ENCODE data around the gene CHEK2. TPM values are rescaled to one million over a fixed set of nuclear protein-coding genes. Genes with fewer than 3 reads are reported as not detected.

CHEK2 gene
- total and polyA plus RNA-seq, 2 of the 4 experiments (the other 2 are of a cell fraction): 9.9 to 16.1 TPM

DNA sequence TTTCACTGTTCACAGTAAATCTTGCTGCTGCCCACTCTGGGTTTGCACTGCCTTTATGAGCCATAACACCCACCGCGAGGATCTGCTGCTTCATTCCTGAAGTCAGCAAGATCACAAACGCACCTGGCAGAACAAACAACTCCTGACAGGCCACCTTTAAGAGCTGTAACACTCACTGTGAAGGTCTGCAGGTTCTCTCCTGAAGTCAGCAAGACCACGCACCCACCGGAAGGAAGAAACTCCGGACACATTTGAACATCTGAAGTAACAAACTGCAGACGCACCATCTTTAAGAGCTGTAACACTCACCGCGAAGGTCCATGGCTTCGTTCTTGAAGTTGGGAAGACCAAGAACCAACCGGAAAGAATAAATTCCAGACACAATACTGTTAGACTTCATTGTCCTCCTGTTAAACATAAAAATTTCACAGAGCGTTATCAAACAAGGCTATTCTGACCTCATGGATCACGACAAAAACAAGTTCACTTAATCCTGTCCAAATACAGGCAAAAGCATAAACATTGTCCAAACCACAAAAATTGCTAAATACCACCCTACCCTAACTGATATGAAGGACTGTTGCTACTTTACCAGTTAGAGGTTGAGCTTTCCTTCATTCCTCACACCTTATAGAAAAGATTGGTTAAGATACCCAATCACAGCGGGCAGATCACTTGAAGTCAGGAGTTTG is 27.9 kb upstream of the CHEK2 start:
- H3K23ac ChIP-seq (ENCODE audit: low read depth, low read length): no peak overlapping the region
- no peak overlapping the region for H3K4me2 ChIP-seq (ENCODE audit: low read depth, low read length)
- no peak overlapping the region for H2AK5ac ChIP-seq (ENCODE audit: low read depth, low read length)
- H2AFZ ChIP-seq (replicated peaks; ENCODE audit: low read length, poor library complexity): no peak overlapping the region
- H4K5ac ChIP-seq (ENCODE audit: low read depth, low read length): no peak overlapping the region
- H3K4ac ChIP-seq (ENCODE audit: low read depth, low read length): no peak overlapping the region
- ATAC-seq (ENCODE audit: low read depth) (no peak), DNase-seq (no peak)
- no peak for TF ChIP-seq SMC3 (IDR thresholded peaks at IDR 0.05; ENCODE audit: low read depth, low read length)
- no peak for TF ChIP-seq CEBPB (IDR thresholded peaks at IDR 0.05; ENCODE audit: low read depth, low read length)
- TF ChIP-seq CTCF (conservative IDR thresholded peaks at IDR 0.05; ENCODE audit: low read depth, low read length): no peak
- no peak for TF ChIP-seq NFE2L2 (IDR thresholded peaks at IDR 0.05; ENCODE audit: low read depth, low read length)
- no peak for TF ChIP-seq MAFK (IDR thresholded peaks at IDR 0.05; ENCODE audit: low read depth, low read length)
- TF ChIP-seq RFX5 (IDR thresholded peaks at IDR 0.05; ENCODE audit: low read depth, low read length): no peak
- H2BK20ac ChIP-seq (ENCODE audit: low read depth, low read length): no peak overlapping the region
- H3K4me1 ChIP-seq (ENCODE audit: control insufficient read depth, insufficient read depth, low read length): no peaks in the 10 kb centered on the region
- no peak overlapping the region for H3K4me3 ChIP-seq (ENCODE audit: insufficient read depth, low read depth, low read length)
- ChIA-PET POLR2A (ENCODE audit: unreplicated experiment) (no interaction called here), CTCF (no interaction called here)
- dilution Hi-C loops (cut with HindIII; ENCODE audit: low sequenced_read_pairs, unreplicated experiment) (no loop called here), in situ Hi-C loops (cut with MboI; ENCODE audit: low sequenced_read_pairs) (no loop called here), intact Hi-C loops (cut with micrococcal nuclease) (loop anchor here (5.0 kb wide), 3 partner anchors 57 to 162 kb away; partner anchors contain the start of gene TTC28)
- H3K9me1 ChIP-seq (ENCODE audit: insufficient read depth, low read length): peaks cover 3% of the 10 kb centered on the region; the same call in 1 of the 2 replicates
- no peak overlapping the region for H4K8ac ChIP-seq (ENCODE audit: low read depth in 2 of 2, low read length in 2 of 2)
- no peak overlapping the region for H3K56ac ChIP-seq (ENCODE audit: extremely low read depth, insufficient read depth, low read length)
- H2BK5ac ChIP-seq (ENCODE audit: low read depth, low read length, poor library complexity, severe bottlenecking): no peak overlapping the region
- no peak overlapping the region for H4K91ac ChIP-seq (ENCODE audit: insufficient read depth, low read depth, low read length)
- no peak overlapping the region for H2AK9ac ChIP-seq (replicated peaks; ENCODE audit: low read depth, low read length, poor library complexity)
- WGBS, 2 experiments (ENCODE audit: extremely low coverage in 2 of 2, insufficient read length in 1 of 2): 99% methylated on average over 9 of the region's 14 CpGs; no CpG with 5 or more reads in 1 of the 2 experiments
- BruUV-seq (replicated peaks): no TSS peak
- H3K27me3 ChIP-seq (ENCODE audit: control insufficient read depth, insufficient read depth, low read length): no peaks in the 10 kb centered on the region; the same call in 1 of the 2 replicates
- peaks cover 15% of the 10 kb centered on the region for H4K20me1 ChIP-seq (ENCODE audit: insufficient read depth, low read length)
- no peak overlapping the region for H2BK120ac ChIP-seq (ENCODE audit: low read depth, low read length)
- H3K9me3 ChIP-seq (ENCODE audit: control insufficient read depth, insufficient read depth, low read length): peaks cover 2% of the 10 kb centered on the region; the same call in 1 of the 2 replicates
- H3K27ac ChIP-seq (ENCODE audit: insufficient read depth, low read length): no peak overlapping the region
- no peak overlapping the region for H3K18ac ChIP-seq (ENCODE audit: low read depth, low read length)
- H2BK15ac ChIP-seq (ENCODE audit: low read depth, low read length): no peak overlapping the region
- H3K14ac ChIP-seq (replicated peaks; ENCODE audit: low read depth, low read length): no peak overlapping the region
- H3K36me3 ChIP-seq (ENCODE audit: control insufficient read depth, insufficient read depth, low read length): peaks cover 1% of the 10 kb centered on the region; the same call in 1 of the 2 replicates
- peaks cover 5% of the 10 kb centered on the region in 2 experiments; a peak in 3 of 4 replicates for H3K79me1 ChIP-seq (ENCODE audit: low read depth in 1 of 2, low read length in 2 of 2)
- no peak overlapping the region for H3K9ac ChIP-seq (ENCODE audit: low read depth, low read length)
